GM21360 (cell line): ENCODE measurements around the gene FRY.
"Not testable (repeated sequence)": the region's sequence is repeated elsewhere in the genome, so short reads cannot be mapped to it uniquely, and the experiment has no call there.

Experiments used
- ATAC-seq: cut with Tn5 transposase; IDR thresholded peaks from one replicate; pipeline ENCODE4 v1.9.1; 2021; ENCODE audit warnings: mild to moderate bottlenecking, moderate library complexity; ENCODE audit not compliant: unreplicated experiment

Gene FRY

GRCh38 chr13:32040052-32040642, 8.6 kb downstream of the FRY start:
- ATAC-seq, result no peak

- ATAC-seq, result no peak
Observed at GRCh38 chr13:32040689-32041088, 9.1 kb downstream of the FRY start.

DNA sequence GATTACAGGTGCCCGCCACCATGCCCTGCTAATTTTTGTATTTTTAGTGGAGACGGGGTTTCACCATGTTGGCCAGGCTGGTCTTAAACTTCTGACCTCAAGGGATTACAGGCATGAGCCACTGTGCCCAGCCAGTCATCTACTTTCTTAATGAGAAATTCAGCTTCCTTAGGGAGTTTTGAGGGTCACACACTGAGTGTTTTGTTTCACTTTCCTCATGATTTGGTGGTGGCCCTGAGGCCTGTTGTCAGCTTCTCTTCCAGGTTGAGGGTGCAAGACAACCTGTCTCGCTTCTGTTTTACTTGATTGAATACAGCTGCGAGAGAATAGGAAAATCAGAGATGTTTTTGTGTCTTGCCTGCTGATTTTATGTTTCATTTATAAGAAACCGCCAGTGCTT, 9.9 kb downstream of the FRY start:
- peak; percentile 67 for ATAC-seq

- no peak for ATAC-seq
Observed at GRCh38 chr13:32042551-32042950, 11.0 kb downstream of the FRY start.

DNA sequence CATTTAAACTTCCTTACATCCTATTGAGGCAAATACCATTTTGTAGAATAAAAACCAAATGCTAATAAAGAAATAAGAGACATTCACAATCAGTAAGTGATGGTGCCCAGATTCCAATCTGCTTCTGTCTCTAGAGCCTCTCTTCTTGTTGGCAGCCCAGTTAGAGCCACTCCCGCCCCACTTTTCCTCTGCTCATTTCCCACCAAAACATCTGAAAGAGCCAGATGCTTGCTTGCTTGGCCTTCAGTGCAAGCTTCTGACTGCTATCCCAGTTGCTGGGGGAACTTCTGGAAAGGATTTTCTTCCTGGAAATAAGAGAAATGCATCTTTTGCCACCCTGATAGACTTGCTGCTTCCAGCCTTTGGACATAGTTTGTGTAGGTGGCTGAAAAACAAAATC, 12.9 kb downstream of the FRY start:
- no peak for ATAC-seq

DNA sequence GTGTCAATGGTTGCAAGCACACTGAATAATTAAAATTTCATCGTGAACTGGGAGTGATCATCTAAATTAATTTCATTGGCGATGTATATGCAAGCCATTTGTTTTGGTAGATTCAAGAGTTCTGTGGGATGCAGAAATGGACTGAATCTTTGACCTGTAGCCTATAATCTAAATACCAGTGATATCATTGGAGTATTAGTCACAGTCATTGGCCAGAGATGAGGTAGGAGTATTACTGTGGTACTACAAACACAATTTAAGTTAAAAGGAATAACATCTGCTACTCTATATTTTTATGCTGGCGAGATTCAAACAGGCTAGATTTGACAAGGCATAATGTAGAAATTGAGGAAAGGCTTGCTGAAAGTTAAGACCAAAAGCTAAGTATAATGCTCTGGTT, 14.0 kb downstream of the FRY start:
- no peak for ATAC-seq

DNA sequence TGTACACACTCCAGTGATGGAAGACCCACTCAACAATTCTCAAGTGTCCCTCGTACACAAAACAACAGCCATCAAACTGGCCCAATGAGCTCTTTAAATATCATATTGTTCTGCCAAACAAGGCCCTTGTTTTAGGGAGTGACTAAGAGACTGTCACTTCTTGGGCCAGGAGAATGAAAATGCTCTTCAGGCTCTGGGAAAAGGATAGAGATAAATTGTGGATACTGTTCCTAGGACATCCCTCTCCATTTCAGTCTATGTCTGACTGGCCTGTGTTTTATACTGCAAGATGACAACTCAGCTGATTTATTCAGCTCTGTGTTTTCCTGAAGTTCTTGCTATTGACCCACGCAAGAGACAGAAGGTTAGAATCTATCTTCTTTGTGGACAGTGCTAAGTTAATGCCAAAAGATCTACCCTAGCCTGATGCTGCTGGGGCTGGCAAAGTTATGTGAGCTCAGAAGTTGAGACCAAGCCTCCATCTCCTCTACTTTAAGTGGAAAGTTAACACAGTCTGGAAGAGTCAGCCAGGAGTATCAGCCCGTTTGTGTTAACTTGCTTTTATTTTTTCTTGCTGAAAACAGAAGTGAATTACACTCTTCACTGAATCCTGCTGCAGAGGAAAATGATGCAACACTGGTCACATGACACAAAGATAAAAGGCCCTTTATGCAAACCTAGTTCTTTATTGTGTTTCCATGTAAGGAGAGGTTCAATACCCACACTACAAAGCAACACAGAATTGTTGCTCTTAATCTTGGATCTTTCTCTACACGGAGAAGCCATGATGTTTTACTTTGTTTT, 14.6 kb downstream of the FRY start:
- ATAC-seq, result no peak

DNA sequence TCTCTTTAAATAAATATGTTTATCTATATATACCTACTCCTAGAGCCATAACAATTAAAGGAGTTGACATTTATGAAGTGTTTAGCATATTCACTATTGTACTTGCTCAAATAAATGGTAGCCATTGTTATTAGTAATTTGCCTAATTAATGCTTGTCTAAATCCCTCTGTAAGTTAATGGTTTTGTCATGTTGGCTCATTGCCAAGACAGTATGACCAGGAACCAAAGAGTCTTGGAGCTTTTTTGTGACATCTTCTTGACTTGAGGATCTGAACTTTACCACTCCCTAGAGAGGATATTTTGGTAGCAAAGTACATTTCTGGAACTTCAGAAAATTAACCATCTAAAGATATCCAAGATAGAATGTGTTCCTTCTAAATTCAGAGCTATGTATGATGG, 15.5 kb downstream of the FRY start:
- ATAC-seq, result no peak

- no peak for ATAC-seq
Observed at GRCh38 chr13:32047793-32048192, 16.2 kb downstream of the FRY start.

- no peak for ATAC-seq
Observed at GRCh38 chr13:32048816-32049215, 17.2 kb downstream of the FRY start.

DNA sequence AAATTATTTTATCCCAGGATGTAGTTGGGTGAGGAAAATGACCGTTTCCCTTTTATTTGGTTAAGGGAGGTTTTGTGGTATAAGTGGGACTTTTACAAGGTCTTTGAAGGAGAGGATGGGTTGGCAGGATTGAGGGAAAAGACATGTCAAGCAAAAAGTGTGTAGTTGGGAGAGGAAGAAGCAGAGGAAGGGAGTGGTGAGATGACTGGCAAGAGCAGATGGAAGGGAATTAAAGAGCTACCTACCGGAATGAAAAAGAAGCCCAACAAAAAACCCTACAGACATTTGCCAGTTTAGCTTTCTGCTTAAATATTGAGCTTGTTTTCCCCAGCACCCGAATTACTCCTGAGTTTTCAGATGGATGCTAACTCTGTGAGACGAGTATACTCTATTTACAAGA, 19.6 kb downstream of the FRY start:
- ATAC-seq, result no peak

DNA sequence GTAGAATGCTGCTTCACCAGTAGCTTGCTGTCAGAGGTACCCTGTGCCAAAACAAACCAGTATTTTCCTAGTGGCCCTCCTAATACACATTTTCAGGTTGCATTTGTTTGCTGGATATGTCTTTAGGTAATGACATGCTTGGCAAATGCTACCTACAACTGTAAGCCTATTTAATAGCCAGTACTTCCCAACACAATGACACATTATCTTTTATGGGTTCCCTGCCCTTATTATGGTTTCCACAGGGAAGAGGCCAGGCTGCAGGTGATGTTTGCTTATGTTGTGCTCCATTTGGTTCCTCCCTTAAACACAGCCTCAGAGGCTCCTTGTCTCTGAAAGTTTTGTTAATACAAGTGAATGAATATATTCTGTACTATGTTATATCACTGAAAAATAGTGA, 24.7 kb downstream of the FRY start:
- no peak for ATAC-seq

DNA sequence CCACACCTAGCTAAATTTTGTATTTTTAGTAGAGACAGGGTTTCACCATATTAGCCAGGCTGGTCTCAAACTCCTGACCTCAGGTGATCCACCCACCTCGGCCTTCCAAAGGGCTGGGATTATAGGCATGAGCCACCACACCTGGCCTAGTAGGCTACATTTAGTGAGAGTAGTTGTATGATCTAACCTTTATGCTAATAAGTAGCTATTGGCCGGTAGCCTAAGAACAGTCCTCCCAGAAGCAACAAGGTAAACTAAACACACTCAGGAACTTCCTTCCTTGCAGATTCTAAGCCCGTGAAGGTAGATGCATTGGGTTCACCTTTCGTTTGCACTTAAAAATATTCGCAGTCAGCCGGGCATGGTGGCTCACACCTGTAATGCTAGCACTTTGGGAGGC, 25.8 kb downstream of the FRY start:
- not testable (repeated sequence) for ATAC-seq

- no peak for ATAC-seq
Observed at GRCh38 chr13:32059511-32059984, 28.0 kb downstream of the FRY start.

DNA sequence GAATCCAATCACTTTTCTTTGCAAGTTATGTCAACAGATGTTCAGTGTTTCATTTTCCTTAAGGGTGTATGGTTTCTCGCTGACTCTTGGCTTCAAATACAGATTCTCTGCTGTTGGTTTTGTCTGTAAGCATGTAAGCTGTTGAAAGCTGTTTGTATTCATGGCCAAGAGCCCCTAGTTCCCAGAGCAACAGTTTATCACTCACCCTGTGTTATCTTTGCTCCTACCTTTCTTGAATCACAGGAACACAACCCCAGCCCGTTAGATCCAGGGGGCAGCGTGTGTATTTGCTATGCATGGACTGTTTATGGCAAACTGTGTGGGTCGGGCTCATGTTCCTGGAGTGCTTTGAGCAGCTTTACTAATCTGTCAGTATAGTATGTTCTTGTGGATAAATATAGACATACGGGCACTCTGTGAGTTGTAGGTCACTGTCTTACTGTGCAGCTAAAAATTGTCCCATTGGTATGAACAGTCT, 28.9 kb downstream of the FRY start:
- no peak for ATAC-seq

DNA sequence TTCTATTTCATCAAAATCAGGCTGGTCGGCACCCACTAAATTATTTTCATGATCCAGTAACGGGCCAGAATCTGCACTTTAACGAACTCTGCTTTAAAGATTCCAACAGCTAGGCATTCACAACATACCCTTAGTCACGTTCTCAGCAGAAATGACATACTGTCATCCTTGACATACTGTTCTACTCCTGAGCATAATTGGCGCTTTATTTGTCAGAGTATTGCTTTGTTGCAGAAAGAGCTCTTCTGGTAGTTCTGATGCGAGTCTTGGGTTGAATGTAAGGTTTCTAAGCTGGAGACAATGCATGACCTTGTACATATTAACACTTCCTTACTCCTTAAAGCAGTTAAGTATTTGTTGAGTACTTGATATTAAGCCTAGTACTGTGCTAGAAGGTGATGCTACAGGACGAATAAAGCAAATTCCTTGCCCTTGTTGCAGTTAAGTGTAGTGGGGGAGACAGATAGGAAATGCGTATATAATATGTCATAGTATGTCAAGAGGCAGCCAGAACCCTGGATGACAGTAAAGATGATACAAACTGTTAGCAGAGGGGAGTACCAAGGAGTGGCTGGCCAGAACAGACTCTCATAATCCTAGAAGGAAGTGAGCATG, 32.2 kb downstream of the FRY start:
- no peak for ATAC-seq

DNA sequence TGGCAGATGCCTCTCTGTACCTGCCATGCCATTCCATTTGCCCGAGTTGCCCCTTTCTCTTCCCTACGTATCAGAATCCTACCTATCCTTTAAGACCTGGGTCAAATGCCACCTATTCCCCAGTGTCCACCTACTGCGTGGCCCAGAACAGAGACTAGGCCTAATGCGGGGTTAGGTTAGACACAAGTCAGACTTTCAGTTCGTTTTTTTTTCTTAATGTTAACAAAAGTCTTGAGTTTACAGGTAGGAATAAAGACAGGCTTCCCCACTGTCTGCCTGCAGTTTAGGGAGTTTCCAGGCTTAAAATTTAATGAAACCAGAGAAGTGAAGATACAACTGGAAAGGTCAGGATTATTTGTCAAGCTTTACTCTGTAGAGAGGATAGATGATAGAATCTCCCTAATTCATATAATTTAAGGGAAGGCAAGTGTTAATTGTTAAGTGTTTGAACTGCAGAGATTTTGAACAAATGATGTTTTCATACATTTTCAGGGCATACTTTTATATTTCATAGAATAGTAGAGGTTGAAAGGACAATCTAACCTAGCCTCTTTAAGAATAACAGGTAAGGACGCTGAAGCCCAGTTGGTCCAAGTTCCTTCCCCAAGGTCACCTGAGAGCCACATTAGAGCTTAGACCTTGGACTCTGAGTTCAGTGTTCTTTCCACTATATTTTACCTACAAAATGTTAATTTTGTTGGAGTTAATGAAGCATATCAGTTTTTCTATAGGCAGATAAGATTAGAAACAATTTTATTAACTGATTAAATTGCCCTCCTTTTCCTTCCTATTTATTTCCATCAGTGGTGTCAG, 35.8 kb downstream of the FRY start:
- ATAC-seq, result no peak

- no peak for ATAC-seq
Observed at GRCh38 chr13:32068255-32068654, 36.7 kb downstream of the FRY start.

GRCh38 chr13:32073180-32073864, 41.7 kb downstream of the FRY start:
- ATAC-seq, result no peak

GRCh38 chr13:32075170-32075851, 43.7 kb downstream of the FRY start:
- ATAC-seq, result no peak
